Muscle of leg (tissue), 11 donors: Measurements from ENCODE around the gene PARD3. TPM values are rescaled to one million over a fixed set of nuclear protein-coding genes. Genes with fewer than 3 reads are reported as not detected.
A peak's percentile ranks its signal among the peaks of the same experiment; 100 is the strongest.
"Not testable (repeated sequence)": the region's sequence is repeated elsewhere in the genome, so short reads cannot be mapped to it uniquely, and the experiment has no call there.

Experiments
- DNase-seq: peaks from one replicate; pipeline ENCODE4 v3.0.0; 2013
- H3K27ac ChIP-seq: one replicate; pipeline ENCODE4 v1.5.1; 2013; ENCODE audit warnings: mild to moderate bottlenecking, low read length, control low read depth
- H3K27me3 ChIP-seq: one replicate; pipeline ENCODE4 v1.6.1; 2013; ENCODE audit warnings: low read length; ENCODE audit not compliant: control insufficient read depth, insufficient read depth
- H3K36me3 ChIP-seq: one replicate; pipeline ENCODE4 v1.6.1; 2013; ENCODE audit warnings: low read length; ENCODE audit not compliant: control insufficient read depth, insufficient read depth
- H3K4me1 ChIP-seq: one replicate; pipeline ENCODE4 v1.6.1; 2013; ENCODE audit warnings: low read length; ENCODE audit not compliant: control insufficient read depth, insufficient read depth
- H3K4me3 ChIP-seq: one replicate; pipeline ENCODE4 v1.5.1; 2013; ENCODE audit warnings: low read length, control low read depth
- H3K9me3 ChIP-seq: replicated peaks from 2 replicates; pipeline ENCODE4 v1.6.1; 2013; ENCODE audit warnings: low read depth, low read length; ENCODE audit not compliant: control insufficient read depth
- WGBS: methylation state at CpG from one replicate; pipeline ENCODE4 v1.1.5; 2013; ENCODE audit warnings: missing lambda C conversion rate; ENCODE audit not compliant: insufficient coverage; 5-methylcytosine and 5-hydroxymethylcytosine counted together
- polyA plus RNA-seq, 8 donors: library from polyadenylated mRNA; unstranded; fragments of 120-200 nt; gene quantifications; one replicate each; pipeline versions ENCODE4 v1.2.1 to v1.2.3, GENCODE V29; 2013; ENCODE audit warnings: inconsistent platforms in 1 of 8, low replicate concordance in 1 of 8; ENCODE audit not compliant: insufficient read length in 8 of 8, insufficient read depth in 1 of 8
- total RNA-seq: library from RNA; stranded (reverse); fragments of 120-200 nt; gene quantifications from one replicate; pipeline ENCODE4 v1.2.4, GENCODE V29; 2013

Gene PARD3
- total and polyA plus RNA-seq, 9 donors, result 32.4 to 59.0 (median 41.9) TPM

DNA sequence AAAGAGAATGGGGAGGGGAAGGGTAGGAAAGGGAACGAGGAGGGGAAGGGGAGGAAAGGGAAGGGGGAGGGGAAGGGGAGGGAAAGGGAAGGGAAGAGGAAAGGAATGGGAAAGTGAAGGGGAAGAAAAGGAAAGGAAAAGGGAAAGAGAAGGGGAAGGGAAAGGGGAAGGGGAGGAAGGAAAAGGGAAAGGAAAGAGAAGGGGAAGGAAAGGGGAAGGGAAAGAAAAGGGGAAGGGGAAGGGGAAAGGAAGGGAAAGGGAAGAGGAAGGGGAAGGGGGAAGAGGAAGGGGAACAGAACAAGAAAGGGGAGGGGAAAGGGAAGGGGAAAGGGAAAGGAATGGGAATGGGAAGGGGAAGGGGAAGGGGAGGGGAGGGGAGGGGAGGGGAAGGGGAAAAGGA lies 352.1 kb downstream of the PARD3 start:
- Histone ChIP-seq H3K4me1 (no peaks in the 10 kb centered on the region), H3K9me3 (no peaks in the 10 kb centered on the region), H3K36me3 (peaks cover 3% of the 10 kb centered on the region), H3K27ac (no peak overlapping the region), H3K4me3 (no peak overlapping the region), H3K27me3 (no peaks in the 10 kb centered on the region)
- no peak for DNase-seq
- 93% methylated on average over 1 of the region's 1 CpG for WGBS

- H3K9me3 ChIP-seq, result no peaks in the 10 kb centered on the region
- H3K4me1 ChIP-seq, result no peaks in the 10 kb centered on the region
- no CpG with 5 or more reads among the region's 3 CpGs for WGBS
- H3K27ac ChIP-seq, result no peak overlapping the region
- peak; percentile 71 for DNase-seq
- H3K4me3 ChIP-seq, result no peak overlapping the region
- H3K36me3 ChIP-seq, result no peaks in the 10 kb centered on the region
- no peaks in the 10 kb centered on the region for H3K27me3 ChIP-seq
Observed at GRCh38 chr10:34462056-34462455, 353.0 kb downstream of the PARD3 start.

DNA sequence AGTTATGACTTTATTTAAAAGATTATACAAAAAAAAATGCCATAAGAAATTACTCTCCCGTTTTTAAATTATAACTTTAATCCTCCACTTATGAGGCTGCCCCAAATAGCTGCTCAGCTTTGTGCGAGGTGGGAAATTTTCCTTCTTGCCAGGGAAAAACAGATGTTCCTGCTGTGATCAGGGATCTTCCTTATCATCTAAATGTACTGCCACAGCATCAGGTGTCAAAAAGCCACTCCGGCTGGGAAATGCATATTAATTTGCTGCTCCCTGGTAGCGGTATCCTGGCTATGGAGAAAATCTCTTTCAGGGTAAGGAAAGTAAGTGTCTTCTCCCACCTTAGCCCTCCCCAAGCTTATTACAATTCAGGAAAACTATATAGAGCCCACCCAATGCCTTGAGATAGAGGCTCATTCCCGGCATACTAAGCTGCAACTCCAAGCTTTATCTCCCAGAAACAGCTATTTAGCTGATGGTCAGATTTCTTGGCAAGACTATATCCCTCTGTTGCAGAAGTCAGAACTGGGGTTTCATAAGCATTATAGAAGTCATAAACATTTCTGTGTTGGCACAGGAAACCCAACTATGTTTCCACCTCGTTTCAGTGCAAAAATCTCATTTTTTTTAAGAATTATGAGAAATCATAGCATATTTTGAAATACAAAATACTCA lies 360.4 kb downstream of the PARD3 start:
- H3K36me3 ChIP-seq, result no peaks in the 10 kb centered on the region
- H3K27ac ChIP-seq, result no peak overlapping the region
- H3K4me1 ChIP-seq, result peaks cover 3% of the 10 kb centered on the region
- no CpG with 5 or more reads among the region's 6 CpGs for WGBS
- H3K9me3 ChIP-seq, result no peaks in the 10 kb centered on the region
- no peaks in the 10 kb centered on the region for H3K27me3 ChIP-seq
- DNase-seq, result peak; percentile 45
- H3K4me3 ChIP-seq, result no peak overlapping the region

DNA sequence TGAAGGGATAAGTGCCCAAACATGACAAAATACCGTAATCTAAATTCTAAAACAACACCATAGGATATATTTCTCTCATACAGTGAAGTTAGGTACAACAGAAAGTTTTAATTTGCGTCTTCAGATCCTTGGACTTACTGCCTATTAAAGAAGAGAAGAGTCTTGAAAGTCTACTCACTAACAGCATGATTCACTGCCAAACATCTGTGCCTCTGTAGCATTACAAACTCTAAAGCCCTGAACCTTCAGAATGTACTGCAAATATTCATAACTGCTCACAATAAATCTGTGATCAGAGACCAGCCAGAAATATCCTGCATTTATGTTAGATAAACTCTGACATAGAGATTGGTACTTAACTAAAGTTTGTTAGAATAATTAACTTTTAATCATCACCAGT lies 365.3 kb downstream of the PARD3 start:
- Histone ChIP-seq H3K27me3 (no peaks in the 10 kb centered on the region), H3K4me1 (peaks cover 3% of the 10 kb centered on the region), H3K4me3 (no peak overlapping the region), H3K9me3 (no peaks in the 10 kb centered on the region), H3K27ac (no peak overlapping the region), H3K36me3 (no peaks in the 10 kb centered on the region)
- WGBS, result no CpG with 5 or more reads among the region's 2 CpGs
- peak; percentile 88 for DNase-seq

DNA sequence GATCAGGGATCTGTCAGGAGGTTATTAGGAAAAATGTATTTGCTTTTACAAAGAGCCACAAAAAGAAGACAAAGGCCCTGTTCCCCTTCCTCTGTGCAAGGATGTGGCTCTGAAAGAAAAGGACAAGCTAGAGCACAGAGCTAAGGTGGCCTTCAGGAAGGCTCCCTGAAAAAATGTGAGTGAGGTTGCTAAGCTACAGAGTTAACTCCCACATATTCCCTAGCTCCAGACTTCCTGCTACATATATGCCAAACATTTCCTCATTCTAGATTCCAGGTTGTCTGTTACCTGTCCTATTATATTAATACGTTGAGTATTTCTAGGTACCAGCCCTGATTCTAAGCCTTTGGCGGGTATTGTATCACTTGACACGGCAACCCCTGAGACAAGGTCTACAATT lies 369.0 kb downstream of the PARD3 start:
- Histone ChIP-seq H3K9me3 (no peaks in the 10 kb centered on the region), H3K4me3 (no peak overlapping the region), H3K27me3 (no peaks in the 10 kb centered on the region), H3K27ac (no peak overlapping the region), H3K4me1 (no peaks in the 10 kb centered on the region), H3K36me3 (peaks cover 5% of the 10 kb centered on the region)
- DNase-seq, result no peak
- no CpG with 5 or more reads among the region's 3 CpGs for WGBS

GRCh38 chr10:34444223-34445183 lies 370.6 kb downstream of the PARD3 start:
- H3K9me3 ChIP-seq, result no peaks in the 10 kb centered on the region
- no CpG with 5 or more reads among the region's 4 CpGs for WGBS
- H3K27me3 ChIP-seq, result no peaks in the 10 kb centered on the region
- no peak overlapping the region for H3K4me3 ChIP-seq
- peak; percentile 27 for DNase-seq
- peaks cover 5% of the 10 kb centered on the region for H3K36me3 ChIP-seq
- no peaks in the 10 kb centered on the region for H3K4me1 ChIP-seq
- no peak overlapping the region for H3K27ac ChIP-seq

GRCh38 chr10:34439386-34439785 lies 375.7 kb downstream of the PARD3 start:
- H3K27me3 ChIP-seq, H3K9me3 ChIP-seq, DNase-seq, H3K4me3 ChIP-seq, H3K27ac ChIP-seq, H3K36me3 ChIP-seq, H3K4me1 ChIP-seq: not testable (repeated sequence)
- 33% methylated on average over 1 of the region's 4 CpGs for WGBS

- Histone ChIP-seq H3K36me3 (peaks cover 3% of the 10 kb centered on the region), H3K4me1 (peaks cover 6% of the 10 kb centered on the region), H3K4me3 (no peak overlapping the region), H3K27ac (no peak overlapping the region), H3K27me3 (no peaks in the 10 kb centered on the region), H3K9me3 (no peaks in the 10 kb centered on the region)
- WGBS, result 77% methylated on average over 4 of the region's 4 CpGs
- no peak for DNase-seq
Observed at GRCh38 chr10:34438741-34439140, 376.4 kb downstream of the PARD3 start.

DNA sequence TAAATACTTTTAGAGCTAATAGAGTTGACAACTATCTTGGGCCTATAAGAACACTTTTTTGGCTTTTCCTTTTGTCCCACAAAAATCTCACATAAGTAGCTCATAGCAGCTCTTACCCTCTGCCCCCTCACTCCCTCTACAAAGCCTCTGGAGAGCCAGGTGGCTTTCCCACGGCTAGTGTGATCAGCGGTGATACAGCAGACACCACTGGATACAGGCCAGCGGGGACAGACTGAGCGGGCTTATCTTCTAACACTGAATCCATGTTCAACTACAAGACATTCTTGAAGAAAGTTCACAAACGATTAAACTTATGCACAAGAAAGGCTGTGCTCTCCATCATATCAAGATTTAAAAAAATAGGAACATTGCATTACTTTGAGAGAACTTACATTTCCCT lies 377.2 kb downstream of the PARD3 start:
- no peaks in the 10 kb centered on the region for H3K9me3 ChIP-seq
- H3K4me1 ChIP-seq, result peaks cover 6% of the 10 kb centered on the region
- WGBS, result no CpG with 5 or more reads among the region's 5 CpGs
- no peaks in the 10 kb centered on the region for H3K36me3 ChIP-seq
- H3K27me3 ChIP-seq, result no peaks in the 10 kb centered on the region
- no peak for DNase-seq
- H3K4me3 ChIP-seq, result no peak overlapping the region
- H3K27ac ChIP-seq, result no peak overlapping the region

GRCh38 chr10:34434119-34434594 lies 380.9 kb downstream of the PARD3 start:
- Histone ChIP-seq H3K27me3 (no peaks in the 10 kb centered on the region), H3K4me1 (peaks cover 6% of the 10 kb centered on the region), H3K36me3 (no peaks in the 10 kb centered on the region), H3K27ac (peak overlapping the region; percentile 71), H3K4me3 (no peak overlapping the region), H3K9me3 (no peaks in the 10 kb centered on the region)
- WGBS, result 100% methylated on average over 1 of the region's 2 CpGs
- peak; percentile 69 for DNase-seq
